ENCODE measurements around the gene IFRD1.

Gene IFRD1

GRCh38 chr7:112523871-112524270, 73.6 kb downstream of the IFRD1 start:
- no peak for DNase-seq

Measured in activated CD4-positive, alpha-beta T cell treated with anti-CD3 and anti-CD28 coated beads, Interleukin-2, amount 50 U/mL, for 16 hours (primary cell).